H9 (cell line): ENCODE data around the gene TMEM229A. TPM values are rescaled to one million over a fixed set of nuclear protein-coding genes. Genes with fewer than 3 reads are reported as not detected.
"Not testable (repeated sequence)": the region's sequence is repeated elsewhere in the genome, so short reads cannot be mapped to it uniquely, and the experiment has no call there.

Experiments
- DNase-seq: peaks from one replicate; pipeline ENCODE4 v3.0.0-alpha.2; 2017
- H2AFZ ChIP-seq: one replicate; pipeline ENCODE4 v1.6.1; 2013; ENCODE audit warnings: mild to moderate bottlenecking, low read length, control low read depth, moderate library complexity
- H2AK5ac ChIP-seq: 2 replicates; pipeline ENCODE4 v1.6.1; 2013; ENCODE audit warnings: low read length, control low read depth, mixed read lengths; ENCODE audit not compliant: insufficient read length
- H2BK120ac ChIP-seq: one replicate; pipeline ENCODE4 v1.6.1; 2013; ENCODE audit warnings: low read depth, mild to moderate bottlenecking, low read length, control low read depth, inconsistent platforms; ENCODE audit not compliant: poor library complexity, severe bottlenecking
- H2BK12ac ChIP-seq: 2 replicates; pipeline ENCODE4 v1.6.1; 2013; ENCODE audit warnings: low read length, control low read depth, mixed read lengths, low read depth; ENCODE audit not compliant: insufficient read length
- H2BK15ac ChIP-seq: 2 replicates; pipeline ENCODE4 v1.6.1; 2013; ENCODE audit warnings: low read depth, low read length, control low read depth
- H2BK20ac ChIP-seq: one replicate; pipeline ENCODE4 v1.6.1; 2013; ENCODE audit warnings: low read depth, mild to moderate bottlenecking, low read length, control low read depth, inconsistent platforms; ENCODE audit not compliant: poor library complexity, severe bottlenecking
- H2BK5ac ChIP-seq: 2 replicates; pipeline ENCODE4 v1.6.1; 2013; ENCODE audit warnings: low read length, control low read depth, mixed read lengths; ENCODE audit not compliant: insufficient read length
- H3K14ac ChIP-seq: 2 replicates; pipeline ENCODE4 v1.6.1; 2013; ENCODE audit warnings: low read length, control low read depth; ENCODE audit not compliant: insufficient read depth
- H3K18ac ChIP-seq: 2 replicates; pipeline ENCODE4 v1.6.1; 2013; ENCODE audit warnings: low read depth, mild to moderate bottlenecking, mixed read lengths, low read length, control low read depth; ENCODE audit not compliant: insufficient read length
- H3K23ac ChIP-seq: 2 replicates; pipeline ENCODE4 v1.6.1; 2013; ENCODE audit warnings: low read length, control low read depth, mixed read lengths, low read depth; ENCODE audit not compliant: insufficient read length
- H3K23me2 ChIP-seq: 2 replicates; pipeline ENCODE4 v1.6.1; 2013; ENCODE audit warnings: low read depth, mild to moderate bottlenecking, mixed read lengths, low read length, control low read depth; ENCODE audit not compliant: insufficient read length, poor library complexity, severe bottlenecking
- H3K27ac ChIP-seq: 2 replicates; pipeline ENCODE4 v1.5.1; 2013; ENCODE audit warnings: low read length, control low read depth, mixed read lengths, low read depth; ENCODE audit not compliant: insufficient read length
- H3K27me3 ChIP-seq: 2 replicates; pipeline ENCODE4 v1.6.1; 2013; ENCODE audit warnings: low read length, control low read depth, inconsistent platforms; ENCODE audit not compliant: insufficient read depth
- H3K4ac ChIP-seq: 2 replicates; pipeline ENCODE4 v1.6.1; 2013; ENCODE audit warnings: low read depth, mild to moderate bottlenecking, control low read depth, inconsistent platforms, low read length, moderate library complexity
- H3K4me1 ChIP-seq: 2 replicates; pipeline ENCODE4 v1.6.1; 2013; ENCODE audit warnings: low read length, control low read depth, inconsistent platforms; ENCODE audit not compliant: insufficient read depth
- H3K4me2 ChIP-seq: 2 replicates; pipeline ENCODE4 v1.6.1; 2013; ENCODE audit warnings: low read length, control low read depth, mixed read lengths; ENCODE audit not compliant: insufficient read length, insufficient read depth
- H3K56ac ChIP-seq: 2 replicates; pipeline ENCODE4 v1.6.1; 2013; ENCODE audit warnings: low read depth, mild to moderate bottlenecking, mixed read lengths, low read length, control low read depth; ENCODE audit not compliant: insufficient read length
- H3K79me1 ChIP-seq: 2 replicates; pipeline ENCODE4 v1.6.1; 2013; ENCODE audit warnings: low read depth, mild to moderate bottlenecking, moderate library complexity, low read length, control low read depth, inconsistent platforms; ENCODE audit not compliant: insufficient read depth, poor library complexity, severe bottlenecking
- H3K79me2 ChIP-seq: 2 replicates; pipeline ENCODE4 v1.6.1; 2013; ENCODE audit warnings: low read length, control low read depth, inconsistent platforms; ENCODE audit not compliant: insufficient read depth
- H3K9ac ChIP-seq: 2 replicates; pipeline ENCODE4 v1.6.1; 2013; ENCODE audit warnings: low read length, control low read depth, mixed read lengths; ENCODE audit not compliant: insufficient read length; ENCODE audit errors: extremely low read depth
- H3K9me3 ChIP-seq: one replicate; pipeline ENCODE4 v1.6.1; 2013; ENCODE audit warnings: low read depth, low read length, inconsistent platforms; ENCODE audit not compliant: control insufficient read depth
- H3T11ph ChIP-seq: one replicate; pipeline ENCODE4 v1.6.1; 2013; ENCODE audit warnings: mild to moderate bottlenecking, low read length, control low read depth, inconsistent platforms
- H4K20me1 ChIP-seq: one replicate; pipeline ENCODE4 v1.6.1; 2013; ENCODE audit not compliant: control insufficient read depth, insufficient read length, insufficient read depth
- H4K5ac ChIP-seq: 2 replicates; pipeline ENCODE4 v1.6.1; 2013; ENCODE audit warnings: low read depth, mild to moderate bottlenecking, mixed read lengths, low read length, control low read depth; ENCODE audit not compliant: insufficient read length
- H4K8ac ChIP-seq: replicated peaks from 2 replicates; pipeline ENCODE4 v1.6.1; 2013; ENCODE audit warnings: low read length, control low read depth, mixed read lengths, low read depth; ENCODE audit not compliant: insufficient read length
- H4K91ac ChIP-seq: 2 replicates; pipeline ENCODE4 v1.6.1; 2013; ENCODE audit warnings: low read depth, mild to moderate bottlenecking, moderate library complexity, mixed read lengths, low read length, control low read depth; ENCODE audit not compliant: insufficient read length
- H3K27ac Mint-ChIP-seq, 3 experiments: 2 replicates in 2 of 3; 3 replicates in 1 of 3; pipeline ENCODE4 v1.8.0; 2020 to 2021; ENCODE audit warnings: mixed read lengths in 3 of 3, mild to moderate bottlenecking in 1 of 3, moderate library complexity in 1 of 3
- H3K27me3 Mint-ChIP-seq: 2 replicates; pipeline ENCODE4 v1.8.0; 2021; ENCODE audit warnings: low read depth, mild to moderate bottlenecking, moderate library complexity, mixed read lengths
- H3K36me3 Mint-ChIP-seq, 3 experiments: 2 replicates in 2 of 3; 3 replicates in 1 of 3; pipeline ENCODE4 v1.8.0; 2020 to 2021; ENCODE audit warnings: low read depth in 3 of 3, mixed read lengths in 3 of 3; ENCODE audit not compliant: insufficient read depth in 1 of 3
- H3K4me1 Mint-ChIP-seq, 2 experiments: 2 replicates each; pipeline ENCODE4 v1.8.0; 2020; ENCODE audit warnings: mixed read lengths in 2 of 2
- H3K4me3 Mint-ChIP-seq, 2 experiments: 2 replicates in 1 of 2; 3 replicates in 1 of 2; pipeline ENCODE4 v1.8.0; 2020 to 2021; ENCODE audit warnings: mild to moderate bottlenecking in 2 of 2, mixed read lengths in 2 of 2, moderate library complexity in 1 of 2
- H3K9me3 Mint-ChIP-seq, 2 experiments: 2 replicates in 1 of 2; 3 replicates in 1 of 2; pipeline ENCODE4 v1.8.0; 2020; ENCODE audit warnings: mild to moderate bottlenecking in 2 of 2, mixed read lengths in 2 of 2, moderate library complexity in 1 of 2
- WGBS: extraction: QIAGEN DNeasy Blood & Tissue Kit; methylation state at CpG from one replicate; pipeline ENCODE4 v1.1.7; 2013; ENCODE audit warnings: missing lambda C conversion rate, low lambda C conversion rate, mixed read lengths; ENCODE audit not compliant: insufficient read length; ENCODE audit errors: extremely low coverage; 5-methylcytosine and 5-hydroxymethylcytosine counted together
- total RNA-seq: library from RNA; stranded (reverse); gene quantifications from 2 replicates; pipeline ENCODE4 v1.2.1, GENCODE V29; 2021
- TF ChIP-seq, protein P1 (sequence below): fragments of 200-600 bp; sonication (generic); conservative IDR thresholded peaks from 3 replicates; pipeline ENCODE4 v1.8.0; 2021; ENCODE audit warnings: antibody characterized with exemption, mild to moderate bottlenecking

TMEM229A gene
- total RNA-seq, 1 experiment from 2014 or later: 0.37 TPM

DNA sequence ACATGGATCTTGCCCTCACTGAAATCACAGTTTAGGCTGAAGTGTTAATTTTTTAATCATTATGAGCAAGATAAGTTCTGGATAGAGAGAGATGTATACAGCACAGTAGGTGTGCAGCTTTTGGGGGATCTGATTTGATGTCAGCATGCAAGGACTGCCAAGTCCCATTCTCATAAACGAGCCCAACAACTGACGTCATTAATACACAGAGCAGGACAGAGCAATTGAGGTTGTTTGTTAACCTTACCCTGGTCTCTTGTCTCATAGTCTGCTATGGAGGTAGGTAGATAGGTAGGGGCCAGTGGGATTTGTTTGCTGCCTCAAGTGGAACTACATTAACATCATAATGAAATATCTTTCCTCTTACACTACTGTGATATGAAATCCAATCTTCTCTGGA lies 8.6 kb upstream of the TMEM229A start:
- Histone ChIP-seq H3K9ac (no peak overlapping the region), H3K9me3 (no peaks in the 10 kb centered on the region)
- H3K27me3 Mint-ChIP-seq: no peaks in the 10 kb centered on the region

DNA sequence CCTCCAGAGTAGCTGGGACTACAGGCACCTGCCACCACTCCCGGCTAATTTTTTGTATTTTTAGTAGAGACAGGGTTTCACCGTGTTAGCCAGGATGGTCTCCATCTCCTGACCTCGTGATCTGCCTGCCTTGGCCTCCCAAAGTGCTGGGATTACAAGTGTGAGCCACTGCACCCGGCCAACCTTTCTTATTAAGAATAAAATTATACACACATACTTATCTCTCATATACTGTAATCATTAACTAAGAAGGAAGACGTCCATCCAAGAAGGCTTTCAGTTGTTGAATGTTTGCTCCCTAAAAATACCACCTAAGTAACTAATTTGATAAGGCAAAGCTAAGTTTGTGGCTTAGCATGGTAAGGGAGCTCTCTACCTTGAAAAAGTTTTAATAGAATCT lies 5.0 kb upstream of the TMEM229A start:
- not testable (repeated sequence) for H2BK120ac ChIP-seq, H3K27ac Mint-ChIP-seq, H3K4me3 Mint-ChIP-seq, DNase-seq, H3K27me3 ChIP-seq, H3K9me3 ChIP-seq, H4K8ac ChIP-seq, H3K4me1 ChIP-seq, H2BK5ac ChIP-seq, H3T11ph ChIP-seq, H3K23me2 ChIP-seq, H2BK12ac ChIP-seq, H2AK5ac ChIP-seq, H2AFZ ChIP-seq, H3K23ac ChIP-seq, H4K20me1 ChIP-seq, H3K56ac ChIP-seq, H3K79me1 ChIP-seq, H3K14ac ChIP-seq, H3K9ac ChIP-seq, H3K4ac ChIP-seq, H3K27ac ChIP-seq, H2BK20ac ChIP-seq, H4K91ac ChIP-seq, H2BK15ac ChIP-seq, H3K4me2 ChIP-seq, H4K5ac ChIP-seq, H3K4me1 Mint-ChIP-seq, H3K18ac ChIP-seq, H3K36me3 Mint-ChIP-seq, H3K9me3 Mint-ChIP-seq, H3K79me2 ChIP-seq
- WGBS: no CpG with 5 or more reads among the region's 5 CpGs
- H3K27me3 Mint-ChIP-seq: peaks cover 15% of the 10 kb centered on the region

More for the DNA sequence above, 8.6 kb upstream of the TMEM229A start:
- H3K79me1 ChIP-seq: no peaks in the 10 kb centered on the region
- no peak overlapping the region for H3K23ac ChIP-seq
- no peak overlapping the region for H3K27ac ChIP-seq
- H3K4ac ChIP-seq: no peak overlapping the region
- no peak overlapping the region for H3K56ac ChIP-seq
- H3K23me2 ChIP-seq: no peaks in the 10 kb centered on the region
- no peak overlapping the region for H3T11ph ChIP-seq
- no peak overlapping the region for H4K91ac ChIP-seq
- no peak overlapping the region for H2AFZ ChIP-seq
- no peak overlapping the region for H2BK15ac ChIP-seq
- no peak overlapping the region for H3K18ac ChIP-seq
- no peak overlapping the region for H2AK5ac ChIP-seq
- no peak overlapping the region for H2BK20ac ChIP-seq
- Mint-ChIP-seq H3K27ac (no peak overlapping the region), H3K9me3 (no peaks in the 10 kb centered on the region), H3K4me1 (peaks cover 3 to 5% of the 10 kb centered on the region in 2 experiments; a peak in 2 of 4 replicates), H3K4me3 (no peak overlapping the region), H3K36me3 (no peaks in the 10 kb centered on the region)
- no peaks in the 10 kb centered on the region for H4K20me1 ChIP-seq
- H2BK120ac ChIP-seq: no peak overlapping the region
- no peak overlapping the region for H3K14ac ChIP-seq
- WGBS: no CpG with 5 or more reads among the region's 2 CpGs
- H2BK5ac ChIP-seq: no peak overlapping the region
- H3K27me3 ChIP-seq: no peaks in the 10 kb centered on the region
- H4K8ac ChIP-seq: no peak overlapping the region
- no peak overlapping the region for H4K5ac ChIP-seq
- no peak for DNase-seq
- no peak overlapping the region for H3K4me2 ChIP-seq
- TF ChIP-seq, protein P1, sequence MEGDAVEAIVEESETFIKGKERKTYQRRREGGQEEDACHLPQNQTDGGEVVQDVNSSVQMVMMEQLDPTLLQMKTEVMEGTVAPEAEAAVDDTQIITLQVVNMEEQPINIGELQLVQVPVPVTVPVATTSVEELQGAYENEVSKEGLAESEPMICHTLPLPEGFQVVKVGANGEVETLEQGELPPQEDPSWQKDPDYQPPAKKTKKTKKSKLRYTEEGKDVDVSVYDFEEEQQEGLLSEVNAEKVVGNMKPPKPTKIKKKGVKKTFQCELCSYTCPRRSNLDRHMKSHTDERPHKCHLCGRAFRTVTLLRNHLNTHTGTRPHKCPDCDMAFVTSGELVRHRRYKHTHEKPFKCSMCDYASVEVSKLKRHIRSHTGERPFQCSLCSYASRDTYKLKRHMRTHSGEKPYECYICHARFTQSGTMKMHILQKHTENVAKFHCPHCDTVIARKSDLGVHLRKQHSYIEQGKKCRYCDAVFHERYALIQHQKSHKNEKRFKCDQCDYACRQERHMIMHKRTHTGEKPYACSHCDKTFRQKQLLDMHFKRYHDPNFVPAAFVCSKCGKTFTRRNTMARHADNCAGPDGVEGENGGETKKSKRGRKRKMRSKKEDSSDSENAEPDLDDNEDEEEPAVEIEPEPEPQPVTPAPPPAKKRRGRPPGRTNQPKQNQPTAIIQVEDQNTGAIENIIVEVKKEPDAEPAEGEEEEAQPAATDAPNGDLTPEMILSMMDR: no peak
- no peak overlapping the region for H2BK12ac ChIP-seq
- H3K4me1 ChIP-seq: no peaks in the 10 kb centered on the region; the same call in 1 of the 2 replicates
- H3K79me2 ChIP-seq: no peaks in the 10 kb centered on the region
